ENCODE data around the gene CARS1.
"Not testable (repeated sequence)": the region's sequence is repeated elsewhere in the genome, so short reads cannot be mapped to it uniquely, and the experiment has no call there.

CARS1 gene

DNA sequence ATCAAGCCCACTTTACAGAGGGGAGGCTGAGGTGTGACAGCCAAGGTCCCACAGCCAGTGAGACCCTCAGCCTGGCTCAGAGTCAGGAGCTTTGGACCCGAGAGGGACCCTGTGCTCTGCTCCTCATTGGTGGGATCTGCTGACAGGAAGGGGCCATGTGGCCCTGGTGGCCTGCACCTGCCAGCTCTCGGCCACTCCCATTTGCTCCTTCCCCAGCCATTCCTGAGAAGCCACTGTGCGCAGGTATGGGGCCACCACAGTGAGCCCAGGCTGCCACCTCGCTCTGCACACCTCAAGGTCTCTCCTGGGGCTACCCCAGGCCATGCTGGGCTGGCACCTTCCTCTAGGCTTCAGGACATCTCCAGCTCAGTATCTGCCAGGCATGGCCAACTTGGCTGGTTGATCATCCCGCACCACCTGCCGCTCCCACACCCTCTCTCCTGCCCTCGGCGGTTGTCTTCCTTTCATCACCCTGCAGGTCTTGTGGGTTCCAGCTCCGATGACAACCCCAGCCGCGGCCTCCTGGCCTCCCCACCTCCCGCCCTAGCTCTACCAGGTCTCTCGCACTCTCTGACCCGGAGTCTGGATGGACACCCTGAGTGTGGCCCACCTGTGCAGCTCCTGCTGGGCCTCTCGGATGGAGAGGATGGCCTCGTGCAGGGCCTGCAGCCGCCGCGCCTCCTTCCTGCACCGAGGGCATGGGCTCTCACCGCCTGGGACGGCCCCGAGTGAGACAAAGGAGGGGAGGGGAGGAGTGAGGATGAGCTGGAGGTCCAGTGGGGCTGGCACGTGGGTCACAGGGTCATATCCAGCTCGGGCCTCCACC is 32.2 kb upstream of the CARS1 start:
- DNase-seq = no peak

DNA sequence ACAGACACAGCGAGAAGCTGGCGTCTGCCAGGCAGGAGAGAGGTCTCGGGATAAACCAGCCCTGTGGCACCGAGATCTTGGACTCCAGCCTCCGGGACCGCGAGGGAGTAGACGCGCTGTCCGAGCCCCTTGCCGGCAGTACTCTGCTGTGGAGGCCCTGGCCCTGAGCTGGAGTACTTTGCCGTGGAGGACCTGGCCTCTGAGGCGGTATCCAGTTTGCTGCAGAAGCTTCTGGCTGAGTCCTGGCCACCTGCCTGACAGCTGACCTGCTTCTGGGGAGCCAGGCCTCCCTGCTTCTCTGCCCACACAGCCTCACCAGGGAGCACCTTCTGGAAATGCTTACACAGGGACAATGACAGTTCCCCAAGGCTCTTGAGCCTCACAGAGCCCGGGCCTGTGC is 31.6 kb upstream of the CARS1 start:
- DNase-seq = no peak

DNA sequence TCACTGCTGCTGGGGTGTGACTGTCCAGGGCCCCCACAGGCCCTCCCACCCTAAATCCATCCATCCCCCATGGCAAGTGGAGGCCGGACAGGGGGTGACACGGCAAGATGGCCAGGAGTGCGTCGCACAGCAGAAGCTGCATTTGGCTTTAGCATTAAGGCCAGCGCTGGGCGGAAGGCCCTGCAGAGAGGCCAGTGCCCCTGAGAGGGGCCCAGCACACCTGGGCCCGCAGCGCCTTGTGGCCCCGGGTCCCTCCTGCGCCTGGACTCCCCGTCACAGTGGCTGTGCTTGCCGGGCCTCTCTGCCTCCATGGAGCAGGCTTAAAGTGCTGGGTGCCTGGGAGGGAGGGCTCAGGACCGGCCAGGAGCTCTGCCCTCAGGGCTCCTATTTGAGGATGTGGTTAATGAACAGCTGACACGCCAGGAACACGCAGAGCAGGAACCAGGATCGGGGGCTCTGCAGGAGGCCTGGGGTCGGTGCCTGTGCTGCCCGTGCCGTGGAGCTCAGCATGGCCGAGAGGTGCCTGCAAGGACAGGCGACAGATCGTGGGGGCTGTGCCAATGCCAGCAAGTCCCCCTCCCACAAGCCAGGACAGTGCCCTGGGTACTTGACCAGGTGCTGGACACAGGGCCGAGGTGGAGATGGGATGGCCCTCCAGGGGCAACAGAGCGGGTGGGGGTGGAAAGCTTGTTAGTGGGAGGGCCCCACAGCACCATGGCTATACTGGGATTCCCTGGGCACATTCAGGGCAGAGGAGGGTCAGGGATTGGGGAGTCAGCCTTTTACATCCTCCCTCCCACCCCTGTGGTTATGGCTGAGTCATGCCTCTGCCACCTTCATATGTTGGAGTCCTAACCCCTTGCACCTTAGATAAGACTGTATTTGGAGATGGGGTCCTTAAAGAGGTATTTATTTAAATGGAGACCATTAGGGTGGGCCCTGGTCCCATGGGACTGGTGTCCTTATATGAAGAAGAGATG is 30.9 kb upstream of the CARS1 start:
- no peak for DNase-seq

DNA sequence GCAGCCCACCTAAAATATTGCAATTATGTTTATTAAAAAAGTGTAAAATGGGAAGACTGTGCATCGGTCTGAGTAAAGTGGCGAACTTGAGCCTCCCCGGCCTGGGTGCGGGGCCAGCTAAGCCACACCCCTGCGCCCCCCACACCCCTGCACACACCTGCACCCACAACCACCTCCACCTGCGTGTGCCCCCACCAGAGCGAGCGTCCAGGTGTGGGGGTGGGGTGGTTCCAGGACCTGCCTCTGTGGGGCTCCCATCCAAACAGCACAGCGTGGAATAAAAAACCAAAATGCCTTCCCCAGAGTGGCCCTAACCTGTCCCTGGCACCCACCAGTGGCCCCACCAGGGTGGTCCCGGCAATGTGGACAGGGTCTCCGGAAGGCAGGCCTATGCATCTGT is 30.1 kb upstream of the CARS1 start:
- DNase-seq = no peak

DNA sequence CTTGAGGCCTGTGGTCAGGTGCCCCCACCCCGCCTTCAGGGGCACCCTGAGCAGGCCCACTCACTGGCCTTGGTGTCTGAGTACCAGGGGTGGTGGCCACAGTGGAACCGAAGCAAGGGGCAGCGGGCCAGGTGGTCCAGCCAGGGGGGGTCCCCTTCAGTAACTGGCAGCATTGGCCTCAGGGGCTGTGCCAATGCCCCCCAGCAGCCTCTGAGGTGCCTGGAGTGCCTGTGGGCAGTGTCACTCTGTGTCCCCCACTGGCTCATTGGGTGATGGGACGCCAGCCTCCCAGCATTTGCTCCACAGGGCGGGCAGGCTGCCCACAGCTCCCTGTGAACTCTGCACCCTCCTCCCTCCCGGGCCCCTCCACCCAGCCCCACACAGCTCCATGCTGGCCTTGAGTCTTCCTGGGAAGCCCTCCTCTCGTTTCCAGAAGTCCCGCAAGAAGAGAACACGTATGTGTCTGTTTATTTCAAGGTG is 29.5 kb upstream of the CARS1 start:
- DNase-seq = no peak

DNA sequence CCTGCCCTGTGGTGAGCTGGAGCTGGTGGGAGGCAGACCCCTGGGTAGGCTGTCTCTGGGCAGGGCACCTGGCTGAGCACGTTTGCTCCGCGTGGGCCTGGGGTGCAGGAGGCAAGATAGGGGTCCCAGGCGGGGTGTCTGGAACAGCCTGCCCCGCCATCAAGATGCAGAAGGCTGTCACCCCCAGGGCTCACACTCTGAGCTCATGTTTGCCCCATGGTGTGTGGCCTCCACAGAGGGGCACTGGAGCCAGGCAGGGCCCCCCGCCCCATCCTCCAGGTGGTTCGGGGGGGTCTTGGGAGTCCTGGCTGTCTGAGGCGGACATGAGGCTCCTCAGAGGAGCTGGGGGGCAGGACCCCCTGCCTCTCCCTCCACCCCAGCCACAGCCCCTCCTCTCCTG is 28.9 kb upstream of the CARS1 start:
- no peak for DNase-seq

DNA sequence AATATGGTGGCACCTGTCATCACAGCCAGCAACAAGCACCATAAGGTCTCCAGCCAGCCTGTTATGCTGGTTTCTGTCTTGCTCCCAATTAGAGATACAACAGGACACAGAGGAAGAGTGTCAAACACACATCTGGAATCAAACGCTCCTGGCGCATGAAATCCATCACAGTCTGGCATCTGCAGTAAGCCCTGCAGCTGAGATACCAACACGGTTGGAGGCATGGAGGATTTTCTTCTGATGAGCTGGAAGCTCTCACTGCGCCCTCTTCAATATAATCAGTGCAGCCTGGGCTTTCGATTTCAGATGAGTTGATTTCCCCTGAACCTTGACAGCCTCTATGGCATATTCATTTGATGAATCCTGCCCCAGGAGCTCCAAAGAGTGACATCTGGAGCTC is 27.8 kb upstream of the CARS1 start:
- DNase-seq = no peak

DNA sequence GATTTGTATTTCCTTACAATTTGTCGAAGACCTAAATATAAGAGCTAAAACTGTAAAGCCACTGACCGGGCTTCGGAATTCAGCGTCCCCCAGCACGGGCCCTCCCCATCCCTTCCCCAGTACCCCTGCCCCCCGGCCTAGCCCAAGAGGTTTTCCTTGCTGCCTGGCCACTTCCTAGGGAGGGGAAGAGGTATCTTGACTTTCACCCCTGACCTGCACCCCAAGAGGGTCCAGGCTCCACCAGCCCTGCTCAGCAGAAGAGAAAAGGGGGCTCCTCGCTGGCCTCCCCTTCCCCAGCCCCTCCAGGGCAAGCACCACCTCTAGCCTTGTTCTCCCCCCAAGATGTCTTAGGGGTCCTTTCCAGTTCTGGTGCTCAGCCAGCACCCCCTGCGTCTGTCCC is 26.1 kb upstream of the CARS1 start:
- DNase-seq = no peak

DNA sequence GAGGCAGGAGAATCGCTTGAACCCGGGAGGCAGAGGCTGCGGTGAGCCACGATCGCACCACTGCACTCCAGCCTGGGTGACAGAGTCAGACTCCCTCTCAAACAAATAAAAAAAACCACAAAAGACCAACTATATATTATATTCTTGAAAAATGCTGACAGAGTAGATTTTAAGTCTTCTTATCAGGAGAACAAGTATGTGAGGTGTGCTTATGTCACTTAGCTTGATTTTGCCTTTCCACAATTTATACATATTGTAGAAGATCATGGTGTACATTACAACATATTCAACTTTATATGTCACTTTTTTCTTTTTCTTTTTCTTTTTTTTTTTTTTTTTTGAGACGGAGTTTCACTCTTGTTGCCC is 24.1 kb upstream of the CARS1 start:
- no peak for DNase-seq

DNA sequence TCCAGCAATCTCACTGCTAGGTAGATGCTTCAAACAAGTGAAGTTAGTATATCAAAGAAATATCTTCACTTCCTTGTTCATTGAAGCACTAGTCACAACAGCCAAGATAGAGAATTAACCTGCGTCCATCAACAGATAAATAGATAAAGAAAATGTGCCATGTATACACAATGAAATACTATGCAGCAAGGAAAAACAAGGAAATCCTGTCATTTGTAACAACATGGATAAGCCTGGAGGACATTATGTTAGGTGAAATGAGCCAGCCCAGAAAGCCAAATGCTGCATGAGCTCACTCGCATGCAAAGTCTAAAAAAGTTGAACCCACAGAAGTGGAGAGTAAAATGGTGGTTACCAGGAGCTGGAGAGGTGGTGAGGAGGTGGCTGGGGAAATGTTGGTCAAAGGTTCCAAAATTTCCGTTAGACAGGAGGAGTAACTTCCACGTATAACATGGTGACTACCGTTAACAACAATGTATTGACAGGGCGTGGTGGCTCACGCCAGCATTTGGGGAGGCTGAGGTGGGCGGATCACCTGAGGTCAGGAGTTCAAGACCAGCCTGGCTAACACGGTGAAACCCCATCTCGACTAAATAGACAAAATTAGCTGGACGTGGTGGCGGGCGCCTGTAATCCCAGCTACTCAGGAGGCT is 23.6 kb upstream of the CARS1 start:
- DNase-seq = no peak

DNA sequence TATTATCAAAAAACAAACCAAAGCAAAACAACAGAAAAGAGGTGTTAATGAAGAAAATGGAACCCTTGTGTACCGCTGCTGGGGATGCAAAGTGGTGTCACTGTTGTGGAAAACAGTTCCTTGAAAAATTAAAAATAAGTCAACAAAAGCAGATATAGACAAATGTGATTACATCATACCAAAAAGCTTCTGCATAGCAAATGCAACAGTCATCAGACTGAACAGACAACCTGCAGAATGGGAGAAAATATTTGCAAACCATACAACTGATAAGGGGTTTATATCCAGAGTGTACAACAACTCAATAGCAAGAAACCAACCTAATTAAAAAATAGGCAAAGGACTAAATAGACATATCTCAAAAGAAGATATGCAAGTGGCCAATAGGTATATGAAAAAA is 22.9 kb upstream of the CARS1 start:
- DNase-seq = no peak

DNA sequence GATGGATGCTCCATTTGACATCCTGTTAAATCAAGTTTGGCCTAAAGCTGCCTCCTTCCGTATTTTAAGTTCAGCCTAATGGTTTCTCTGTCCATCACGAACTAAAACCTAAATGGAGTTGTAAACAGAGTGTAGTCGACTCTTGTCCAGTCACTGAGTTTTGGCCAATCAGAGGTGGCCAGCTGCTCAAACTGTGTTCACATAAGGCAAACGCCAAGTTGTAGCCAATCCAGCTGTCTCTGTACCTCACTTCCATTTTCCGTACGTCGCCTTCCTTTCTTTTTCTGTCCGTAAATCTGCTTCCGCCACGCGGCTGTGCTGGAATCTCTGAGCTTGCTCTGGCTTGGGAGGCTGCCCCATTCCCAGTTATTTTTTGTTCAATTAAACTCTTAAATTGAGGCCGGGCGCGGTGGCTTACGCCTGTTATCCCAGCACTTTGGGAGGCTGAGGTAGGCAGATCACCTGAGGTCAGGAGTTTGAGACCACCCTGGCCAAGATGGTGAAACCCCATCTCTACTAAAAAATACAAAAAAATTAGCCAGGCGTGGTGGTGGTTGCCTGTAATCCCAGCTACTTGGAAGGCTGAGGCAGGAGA is 20.7 kb upstream of the CARS1 start:
- no peak for DNase-seq

DNA sequence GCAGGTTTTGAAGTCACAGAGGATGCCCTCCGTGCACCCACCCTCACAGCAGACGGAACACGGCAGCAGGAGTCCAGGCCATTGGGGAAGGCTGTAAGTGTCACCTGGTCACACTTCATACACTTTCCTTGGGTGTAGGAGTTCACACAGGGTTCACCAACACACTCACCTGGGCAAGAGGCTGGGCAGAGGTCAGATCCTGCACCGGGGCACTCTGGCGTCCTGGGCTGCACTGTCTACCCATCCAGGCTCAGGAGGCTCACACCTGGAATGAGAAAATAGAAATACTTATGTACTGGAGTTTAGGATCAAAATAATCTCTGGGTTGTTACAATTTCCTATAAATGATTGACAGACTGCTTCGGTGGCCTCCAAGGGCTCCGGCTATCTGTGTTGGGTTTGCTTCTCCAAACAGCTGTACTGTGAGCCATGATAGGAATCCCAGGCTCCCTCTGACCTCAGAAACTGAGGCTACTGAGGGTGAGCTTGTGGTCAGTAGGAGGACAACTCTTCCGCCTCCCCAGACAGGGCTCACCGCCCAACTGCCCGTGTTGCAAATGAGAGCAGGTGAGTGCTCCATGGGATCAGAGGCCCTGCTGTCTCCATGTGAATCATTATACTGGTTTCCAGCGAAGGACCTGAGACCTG is 20.1 kb upstream of the CARS1 start:
- no peak for DNase-seq

DNA sequence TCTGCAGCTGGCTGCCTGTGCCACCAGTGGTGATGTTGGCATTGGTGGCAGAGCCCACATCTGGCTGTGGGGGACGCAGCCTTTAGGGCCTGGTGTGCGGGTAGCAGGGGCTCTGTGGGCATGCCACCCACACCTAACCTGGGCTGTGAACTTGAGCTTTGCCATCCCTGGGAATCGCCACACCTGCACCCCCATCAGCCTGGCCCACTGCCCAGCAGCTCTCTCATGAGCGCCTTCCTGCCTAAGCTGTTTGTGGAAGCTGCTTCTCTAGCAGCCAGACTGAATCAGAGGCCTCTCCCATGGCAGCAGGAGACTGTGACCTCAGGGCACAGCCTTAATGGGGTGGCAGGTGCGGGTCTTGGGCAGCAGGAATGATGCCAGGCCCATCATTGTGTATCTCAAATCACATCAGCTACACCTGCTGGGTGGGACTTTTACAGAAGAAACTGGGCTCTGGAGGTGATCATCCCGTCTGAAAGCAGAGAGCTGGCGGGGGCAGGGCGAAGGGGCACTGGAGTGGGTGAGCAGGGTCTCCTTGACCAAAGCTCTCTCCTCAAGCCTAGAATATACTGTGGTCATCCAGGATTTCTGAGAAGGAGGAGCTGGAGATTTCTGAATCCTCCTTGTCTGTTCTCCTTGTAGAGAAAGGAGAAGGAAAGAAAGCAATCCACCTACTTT is 17.8 kb upstream of the CARS1 start:
- DNase-seq = no peak

DNA sequence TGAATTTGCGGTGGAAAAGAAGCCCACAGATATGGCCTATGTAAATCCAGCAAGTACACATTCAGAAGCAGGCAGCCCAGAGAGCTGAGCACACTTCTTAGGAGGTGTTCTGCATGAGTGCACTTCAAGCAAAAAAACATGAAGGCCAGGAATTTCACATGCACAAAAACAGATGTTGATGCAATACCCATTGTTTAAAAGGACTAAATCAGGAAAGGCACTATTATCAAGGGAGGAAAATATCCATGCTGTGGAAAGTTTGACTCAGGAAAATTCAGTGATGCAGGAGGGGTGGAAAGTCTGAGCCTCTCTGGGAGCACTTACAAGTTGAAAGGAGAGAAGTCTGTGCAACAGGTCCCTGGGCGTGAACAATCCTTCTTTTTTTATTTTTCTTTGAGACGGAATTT is 15.8 kb upstream of the CARS1 start:
- no peak for DNase-seq

DNA sequence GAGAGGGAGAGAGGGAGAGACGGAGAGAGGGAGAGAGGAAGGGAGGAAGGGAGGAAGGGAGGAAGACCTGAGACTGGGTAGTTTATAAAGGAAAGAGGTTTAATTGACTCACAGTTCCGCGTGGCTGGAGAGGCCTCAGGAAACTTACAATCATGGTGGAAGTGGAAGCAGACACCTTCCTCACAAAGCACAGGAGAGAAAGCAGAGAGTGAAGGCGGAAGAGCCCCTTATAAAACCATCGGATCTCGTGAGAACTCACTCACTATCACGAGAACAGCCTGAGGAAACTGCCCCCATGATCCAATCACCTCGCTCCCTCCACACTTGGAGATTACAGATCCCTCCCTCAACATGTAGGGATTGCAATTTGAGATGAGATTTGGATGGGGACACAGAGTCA is 12.2 kb upstream of the CARS1 start:
- DNase-seq = no peak

DNA sequence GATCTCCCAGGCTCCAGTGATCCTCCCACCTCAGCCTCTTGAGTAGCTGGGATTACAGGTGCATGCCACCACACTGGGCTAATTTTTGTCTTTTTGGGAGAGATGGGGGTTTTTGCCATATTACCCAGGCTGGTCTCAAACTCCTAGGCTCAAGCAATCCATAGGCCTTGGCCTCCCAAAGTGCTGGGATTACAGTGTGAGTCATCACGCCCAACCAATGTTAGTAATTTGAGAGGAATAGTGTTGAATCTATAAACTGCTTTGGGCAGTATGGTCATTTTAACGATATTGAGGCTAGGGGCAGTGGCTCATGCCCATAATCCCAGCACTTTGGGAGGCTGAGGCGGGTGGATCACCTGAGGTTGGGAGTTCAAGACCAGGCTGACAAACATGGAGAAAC is 9.1 kb upstream of the CARS1 start:
- DNase-seq = not testable (repeated sequence)

DNA sequence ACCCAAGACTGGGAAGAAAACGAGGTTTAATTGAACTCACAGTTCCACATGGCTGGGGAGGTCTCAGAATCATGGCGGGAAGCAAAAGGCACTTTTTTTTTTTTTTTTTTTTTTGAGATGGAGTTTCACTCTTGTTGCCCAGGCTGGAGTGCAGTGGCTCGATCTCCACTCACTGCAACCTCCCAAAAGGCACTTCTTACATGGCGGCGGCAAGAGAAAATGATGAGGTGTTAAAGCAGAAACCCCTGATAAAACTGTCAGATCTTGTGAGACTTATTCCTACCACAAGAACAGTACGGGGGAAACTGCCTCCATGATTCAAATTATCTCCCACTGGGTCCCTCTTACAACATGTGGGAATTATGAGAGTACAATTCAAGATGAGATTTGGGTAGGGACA is 7.5 kb upstream of the CARS1 start:
- not testable (repeated sequence) for DNase-seq

DNA sequence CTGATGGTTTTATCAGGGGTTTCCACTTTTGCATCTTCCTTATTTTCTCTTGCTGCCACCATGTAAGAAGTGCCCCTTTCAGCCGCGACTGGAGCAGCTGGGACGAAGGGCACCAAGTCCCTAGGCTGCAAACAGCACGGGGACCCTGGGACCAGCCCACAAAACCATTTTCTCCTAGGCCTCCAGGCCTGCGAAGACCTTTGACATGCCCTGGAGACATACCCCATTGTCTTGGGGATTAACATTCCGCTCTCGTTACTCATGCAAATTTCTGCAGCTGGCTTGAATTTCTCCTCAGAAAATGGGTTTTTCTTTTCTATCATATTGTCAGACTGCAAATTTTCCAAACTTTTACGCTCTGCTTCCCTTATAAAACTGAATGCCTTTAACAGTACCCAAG is 6.7 kb upstream of the CARS1 start:
- DNase-seq = not testable (repeated sequence)

DNA sequence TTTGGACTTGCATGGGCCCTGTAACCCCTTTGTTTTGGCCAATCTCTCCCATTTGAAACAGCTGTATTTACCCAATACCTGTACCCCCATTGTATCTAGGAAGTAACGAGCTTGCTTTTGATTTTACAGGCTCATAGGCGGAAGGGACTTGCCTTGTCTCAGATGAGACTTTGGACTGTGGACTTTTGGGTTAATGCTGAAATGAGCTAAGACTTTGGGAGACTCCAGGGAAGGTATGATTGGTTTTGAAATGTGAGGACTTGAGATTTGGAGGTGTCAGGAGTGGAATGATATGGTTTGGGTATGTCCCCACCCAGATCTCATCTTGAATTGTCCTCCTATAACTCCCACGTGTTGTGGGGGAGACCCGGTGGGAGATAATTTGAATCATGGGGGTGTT is 6.2 kb upstream of the CARS1 start:
- DNase-seq = not testable (repeated sequence)

DNA sequence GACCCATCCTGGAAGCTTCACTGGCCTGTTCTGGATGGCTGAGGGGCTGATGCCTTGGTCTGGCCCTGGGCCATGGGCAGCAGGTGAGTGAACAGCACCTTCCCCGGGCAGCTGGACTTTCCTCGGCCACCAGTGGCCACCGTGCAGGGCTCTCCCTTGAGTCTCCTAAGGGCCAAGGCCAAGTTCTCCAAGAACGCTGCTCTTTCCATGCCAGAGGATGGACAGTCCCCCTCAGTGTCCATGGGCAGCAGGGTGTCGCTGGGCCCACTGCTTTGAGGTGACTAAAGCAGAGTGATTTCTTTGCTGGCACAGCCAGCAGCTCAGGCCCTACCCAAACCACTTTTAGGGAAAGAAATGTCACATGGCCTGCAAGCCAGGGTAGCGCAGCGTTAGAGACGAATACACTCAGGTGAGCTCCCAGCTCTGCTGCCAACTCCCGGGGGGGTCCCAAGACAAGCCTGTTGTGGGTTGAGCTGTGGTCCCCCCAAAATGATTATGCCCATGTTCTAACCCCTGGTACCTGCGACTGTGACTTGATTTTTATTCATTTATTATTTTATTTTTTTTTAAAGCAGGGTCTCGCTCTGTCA is 3.3 kb upstream of the CARS1 start:
- DNase-seq = no peak

All from stimulated activated CD4-positive, alpha-beta T cell treated with anti-CD3 and anti-CD28 coated beads, Interleukin-4, amount 100 ng/mL, for 24 hours (primary cell).